Measurements from ENCODE around the gene CCDC88C. TPM values are rescaled to one million over a fixed set of nuclear protein-coding genes. Genes with fewer than 3 reads are reported as not detected.

Gene CCDC88C
- total RNA-seq, 4 donors from 2014 or later, result 3.2 to 32.7 (median 11.0) TPM

GRCh38 chr14:91383439-91383838, 34.2 kb downstream of the CCDC88C start:
- no peaks in the 10 kb centered on the region for H3K9me3 ChIP-seq
- no peaks in the 10 kb centered on the region for H3K36me3 ChIP-seq
- intact Hi-C loops (cut with DNase I; ENCODE audit: low total_unique reads), result no loop called here
- no peak for TF ChIP-seq CTCF (IDR thresholded peaks at IDR 0.05)
- no peak for TF ChIP-seq POLR2A (IDR thresholded peaks at IDR 0.05)
- no peak for DNase-seq
- no peaks in the 10 kb centered on the region for H3K27me3 ChIP-seq
- H3K27ac ChIP-seq, result no peak overlapping the region
- H3K4me3 ChIP-seq, result no peak overlapping the region
- no peaks in the 10 kb centered on the region for H3K4me1 ChIP-seq

GRCh38 chr14:91381801-91382670, 35.6 kb downstream of the CCDC88C start:
- Histone ChIP-seq H3K4me1 (no peaks in the 10 kb centered on the region), H3K27ac (no peak overlapping the region), H3K9me3 (no peaks in the 10 kb centered on the region), H3K27me3 (no peaks in the 10 kb centered on the region), H3K4me3 (no peak overlapping the region), H3K36me3 (no peaks in the 10 kb centered on the region)
- DNase-seq, result no peak
- TF ChIP-seq CTCF (IDR thresholded peaks at IDR 0.05), result no peak
- no peak for TF ChIP-seq POLR2A (IDR thresholded peaks at IDR 0.05)
- intact Hi-C loops (cut with DNase I; ENCODE audit: low total_unique reads), result no loop called here

- Histone ChIP-seq H3K36me3 (no peaks in the 10 kb centered on the region), H3K27me3 (no peaks in the 10 kb centered on the region), H3K9me3 (no peaks in the 10 kb centered on the region), H3K4me3 (no peak overlapping the region), H3K27ac (peak overlapping the region in 1 of 2 donors; percentile 21), H3K4me1 (no peaks in the 10 kb centered on the region)
- intact Hi-C loops (cut with DNase I; ENCODE audit: low total_unique reads), result no loop called here
- DNase-seq, result peak in 1 of 2 donors; percentile 41
- TF ChIP-seq CTCF (IDR thresholded peaks at IDR 0.05), result no peak
These were observed 36.8 kb downstream of the CCDC88C start for GRCh38 chr14:91380610-91381371.

GRCh38 chr14:91380123-91380522, 37.5 kb downstream of the CCDC88C start:
- peak overlapping the region in 1 of 2 donors; percentile 21 for H3K27ac ChIP-seq
- no peaks in the 10 kb centered on the region for H3K9me3 ChIP-seq
- H3K4me3 ChIP-seq, result no peak overlapping the region
- intact Hi-C loops (cut with DNase I; ENCODE audit: low total_unique reads), result no loop called here
- DNase-seq, result no peak
- no peak for TF ChIP-seq CTCF (IDR thresholded peaks at IDR 0.05)
- no peak for TF ChIP-seq POLR2A (IDR thresholded peaks at IDR 0.05)
- H3K27me3 ChIP-seq, result no peaks in the 10 kb centered on the region
- no peaks in the 10 kb centered on the region for H3K36me3 ChIP-seq
- no peaks in the 10 kb centered on the region for H3K4me1 ChIP-seq

- no peak for DNase-seq
- no peak for TF ChIP-seq POLR2A (IDR thresholded peaks at IDR 0.05)
- TF ChIP-seq CTCF (IDR thresholded peaks at IDR 0.05), result no peak
- Histone ChIP-seq H3K36me3 (no peaks in the 10 kb centered on the region), H3K27ac (no peak overlapping the region), H3K4me3 (no peak overlapping the region), H3K27me3 (no peaks in the 10 kb centered on the region), H3K4me1 (no peaks in the 10 kb centered on the region), H3K9me3 (no peaks in the 10 kb centered on the region)
- intact Hi-C loops (cut with DNase I; ENCODE audit: low total_unique reads), result no loop called here
These were observed 38.1 kb downstream of the CCDC88C start for GRCh38 chr14:91379579-91379932.
